ENCODE measurements around the gene BPIFA3.

DNA sequence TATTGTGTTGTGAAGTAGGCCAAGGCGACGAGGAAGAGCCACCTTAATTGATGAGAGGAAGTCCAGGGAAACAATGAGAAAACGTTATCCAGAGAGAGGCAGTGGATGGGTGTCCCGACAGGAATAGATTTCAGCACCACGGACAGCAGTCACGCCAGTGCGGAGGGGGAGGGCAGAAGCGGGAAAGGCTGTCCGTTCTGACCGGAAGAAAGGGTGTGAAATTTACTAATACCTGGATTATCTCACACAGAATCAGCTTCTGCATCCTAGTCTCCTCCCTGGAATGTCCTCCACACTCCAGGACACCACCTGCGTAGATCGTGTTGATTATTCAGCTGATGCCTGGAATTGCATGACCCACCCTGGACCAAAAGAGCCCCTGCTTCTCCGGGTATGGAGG lies 7.4 kb upstream of the BPIFA3 start:
- TF ChIP-seq, protein P1, sequence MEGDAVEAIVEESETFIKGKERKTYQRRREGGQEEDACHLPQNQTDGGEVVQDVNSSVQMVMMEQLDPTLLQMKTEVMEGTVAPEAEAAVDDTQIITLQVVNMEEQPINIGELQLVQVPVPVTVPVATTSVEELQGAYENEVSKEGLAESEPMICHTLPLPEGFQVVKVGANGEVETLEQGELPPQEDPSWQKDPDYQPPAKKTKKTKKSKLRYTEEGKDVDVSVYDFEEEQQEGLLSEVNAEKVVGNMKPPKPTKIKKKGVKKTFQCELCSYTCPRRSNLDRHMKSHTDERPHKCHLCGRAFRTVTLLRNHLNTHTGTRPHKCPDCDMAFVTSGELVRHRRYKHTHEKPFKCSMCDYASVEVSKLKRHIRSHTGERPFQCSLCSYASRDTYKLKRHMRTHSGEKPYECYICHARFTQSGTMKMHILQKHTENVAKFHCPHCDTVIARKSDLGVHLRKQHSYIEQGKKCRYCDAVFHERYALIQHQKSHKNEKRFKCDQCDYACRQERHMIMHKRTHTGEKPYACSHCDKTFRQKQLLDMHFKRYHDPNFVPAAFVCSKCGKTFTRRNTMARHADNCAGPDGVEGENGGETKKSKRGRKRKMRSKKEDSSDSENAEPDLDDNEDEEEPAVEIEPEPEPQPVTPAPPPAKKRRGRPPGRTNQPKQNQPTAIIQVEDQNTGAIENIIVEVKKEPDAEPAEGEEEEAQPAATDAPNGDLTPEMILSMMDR (IDR thresholded peaks at IDR 0.05) = no peak
- TF ChIP-seq POLR2A (IDR thresholded peaks at IDR 0.05) (no peak), POLR2AphosphoS5 (IDR thresholded peaks at IDR 0.05) (peak; percentile 35)

Data from prostate gland (tissue), 2 donors.